GM19452 (cell line): ENCODE data around the gene SERTAD1.

ENCODE experiments used
- ATAC-seq: cut with Tn5 transposase; IDR thresholded peaks from one replicate; pipeline ENCODE4 v1.9.1; 2021; ENCODE audit not compliant: unreplicated experiment

SERTAD1 gene

DNA sequence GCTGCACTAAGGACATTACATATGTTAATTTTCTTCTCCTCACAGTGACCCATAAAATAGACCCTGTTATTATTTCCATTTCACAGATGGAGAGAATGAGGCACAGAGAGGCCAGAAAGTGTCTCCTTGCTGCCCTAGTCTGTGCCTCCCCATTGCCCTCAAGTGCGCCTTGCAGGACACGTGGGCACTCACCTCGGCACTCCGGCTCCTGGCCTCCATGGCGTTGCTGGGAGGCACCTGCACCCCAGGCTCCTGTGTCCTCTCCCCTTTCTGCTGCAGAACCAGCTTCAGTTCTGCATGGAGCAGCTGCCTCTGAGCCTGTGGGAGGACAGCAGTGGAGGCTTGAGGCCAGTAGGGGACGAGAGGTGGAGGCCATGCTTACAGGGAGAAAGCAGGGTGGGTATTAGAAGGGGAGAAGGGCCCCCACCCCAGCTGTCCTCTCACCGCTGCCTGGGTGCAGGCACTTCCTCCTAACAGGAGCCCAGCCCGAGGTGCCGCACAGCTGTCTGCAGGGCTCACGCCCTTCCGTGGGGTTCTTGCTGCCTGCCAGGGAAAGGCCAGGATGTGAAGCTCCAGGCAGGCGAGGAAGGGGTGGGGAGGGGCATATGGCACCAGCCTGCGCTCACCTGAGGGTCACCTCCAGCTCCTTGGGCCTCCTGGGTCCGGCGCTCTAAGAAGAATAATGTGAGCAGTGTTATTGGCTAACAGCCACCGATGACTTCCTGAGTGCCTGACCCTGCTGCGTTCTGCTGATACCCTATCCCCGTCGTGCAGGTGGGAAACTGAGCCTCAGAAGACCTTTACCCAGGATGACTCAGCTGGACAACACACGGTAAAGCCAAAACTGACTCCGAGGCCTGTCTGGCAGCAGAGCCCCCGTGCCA is 17.8 kb downstream of the SERTAD1 start:
- ATAC-seq = no peak

DNA sequence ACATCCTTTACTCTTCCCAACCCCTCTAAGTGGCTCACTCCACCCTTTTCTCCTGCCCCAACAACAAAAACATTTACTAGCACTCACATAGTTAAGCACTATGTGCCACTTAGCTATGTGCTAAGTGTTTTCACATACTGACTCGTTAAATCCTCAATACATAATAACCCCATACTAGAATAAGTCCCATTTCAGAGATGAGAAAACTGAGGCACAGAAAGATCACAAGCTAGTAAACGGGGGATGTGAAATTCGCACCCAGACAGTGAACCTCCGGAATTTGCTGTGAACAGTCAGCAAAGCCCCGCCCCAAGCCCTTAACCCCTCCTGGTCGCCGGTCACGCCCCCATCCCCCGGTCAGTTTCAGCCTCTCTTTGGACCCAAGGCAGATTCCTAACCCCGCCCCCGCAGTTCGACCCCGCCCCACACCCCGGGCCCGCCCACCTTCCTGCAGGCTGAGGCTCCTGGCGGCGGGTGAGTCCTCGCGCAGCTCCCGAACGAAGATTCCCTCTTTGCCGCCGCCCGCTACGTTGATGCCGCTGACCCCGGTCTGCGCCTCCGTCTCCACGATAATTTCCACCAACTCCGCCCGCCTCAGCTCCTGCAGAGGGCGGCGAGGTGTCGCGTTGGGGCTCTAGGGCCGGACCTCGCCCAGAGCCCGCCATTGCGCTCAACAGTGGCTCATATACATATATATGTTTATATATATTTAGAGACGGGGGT is 22.4 kb downstream of the SERTAD1 start:
- no peak for ATAC-seq

DNA sequence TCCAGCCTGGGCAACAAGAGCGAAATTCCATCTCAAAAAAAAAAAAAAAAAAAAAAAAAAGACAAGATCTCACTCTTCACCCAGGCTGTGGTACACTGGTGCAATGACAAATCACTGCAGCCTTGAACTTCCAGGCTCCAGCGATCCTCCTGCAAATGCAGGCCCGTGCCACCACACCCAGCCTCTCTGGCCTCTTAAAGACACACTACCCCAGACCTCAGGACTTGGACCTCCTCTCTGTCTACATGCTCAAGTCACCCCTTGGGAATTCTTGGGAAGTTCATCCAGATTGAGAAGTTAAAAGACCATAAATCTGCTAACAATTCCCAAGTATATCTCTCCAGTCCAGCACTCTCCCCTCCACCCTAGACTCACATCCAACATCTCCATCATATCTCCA is 25.2 kb downstream of the SERTAD1 start:
- no peak for ATAC-seq

DNA sequence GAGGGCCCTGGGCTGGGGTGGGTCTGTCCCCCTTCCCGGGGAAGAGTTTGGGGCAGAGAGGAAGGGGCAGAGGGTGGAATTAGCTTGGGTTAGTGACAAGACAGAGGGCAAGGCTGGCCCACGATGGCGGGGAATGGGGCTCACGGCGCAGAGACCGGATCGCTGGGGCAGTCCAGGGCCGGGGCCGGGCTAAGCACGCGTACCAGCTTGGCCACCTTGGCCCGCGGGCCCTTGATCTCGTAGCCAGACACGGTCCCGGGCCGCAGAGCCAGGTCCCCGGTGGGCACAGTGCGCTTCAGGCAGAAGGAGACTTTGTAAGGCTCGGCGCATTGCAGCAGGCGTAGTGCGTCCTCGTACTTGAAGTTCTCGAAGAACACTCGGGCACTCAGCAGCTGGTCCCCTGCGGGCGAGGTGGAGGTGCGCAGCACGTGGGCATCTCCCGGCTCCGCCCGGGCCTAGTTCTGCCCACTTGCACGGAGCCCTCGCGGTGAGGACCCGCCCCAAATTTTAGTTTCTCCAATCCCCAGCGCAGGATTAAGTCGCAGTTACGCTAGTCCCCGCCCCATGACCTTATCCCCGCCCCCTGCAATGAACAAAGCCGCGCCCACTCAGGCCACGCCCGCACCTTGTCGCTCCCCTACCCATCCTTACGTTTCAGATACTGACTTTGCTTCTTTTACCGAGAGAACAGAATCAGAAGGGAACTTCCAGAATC is 27.2 kb downstream of the SERTAD1 start:
- ATAC-seq = no peak

DNA sequence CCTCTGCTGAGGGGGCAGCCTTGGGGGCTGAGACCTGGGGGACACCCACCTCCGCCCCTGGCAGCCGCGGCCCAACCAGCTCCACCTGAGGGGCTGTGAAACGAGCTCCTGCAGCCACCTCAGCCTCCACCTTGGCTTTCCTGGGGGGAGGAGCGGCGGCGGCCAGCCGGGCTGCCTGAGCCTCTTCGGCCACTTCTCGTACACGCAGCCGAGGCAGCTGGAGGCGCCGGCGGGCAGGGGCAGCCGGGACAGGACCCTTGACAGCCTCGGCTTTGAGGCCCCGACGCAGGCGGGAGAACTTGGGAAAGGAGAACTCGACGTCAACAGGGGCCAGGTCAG is 28.3 kb downstream of the SERTAD1 start:
- ATAC-seq = no peak

DNA sequence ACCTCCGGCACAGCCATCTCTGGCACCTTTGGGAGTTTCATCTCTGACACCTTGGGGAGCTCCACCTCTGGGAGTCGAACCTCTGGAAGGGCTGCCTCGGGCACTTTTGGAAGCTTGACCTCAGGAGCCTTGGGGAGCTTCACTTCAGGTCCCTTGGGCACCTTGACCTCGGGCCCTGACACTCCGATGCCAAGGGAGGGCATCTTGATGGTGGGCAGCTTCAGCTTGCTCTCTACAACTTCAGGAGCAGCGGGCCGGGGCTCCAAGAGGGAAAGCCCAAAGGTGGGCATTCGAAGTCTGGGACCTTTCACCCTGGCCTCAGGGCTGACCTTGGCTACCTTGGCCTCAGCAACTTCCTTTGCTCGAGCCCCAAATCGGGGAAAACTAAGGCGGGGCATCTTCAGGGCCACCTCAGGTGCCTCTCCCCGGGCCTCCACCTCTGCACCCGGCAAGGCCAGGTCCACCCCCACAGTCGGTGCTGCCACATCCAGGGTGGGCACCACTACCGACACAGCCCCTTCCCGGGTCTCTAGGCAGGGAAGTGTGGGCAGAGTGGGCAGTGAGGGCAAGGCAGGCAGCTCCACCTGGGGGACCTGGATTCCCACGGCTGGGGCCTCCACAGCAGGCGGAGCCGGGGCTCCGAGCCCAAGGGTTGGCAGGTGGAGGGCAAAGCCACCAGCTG is 28.8 kb downstream of the SERTAD1 start:
- no peak for ATAC-seq

DNA sequence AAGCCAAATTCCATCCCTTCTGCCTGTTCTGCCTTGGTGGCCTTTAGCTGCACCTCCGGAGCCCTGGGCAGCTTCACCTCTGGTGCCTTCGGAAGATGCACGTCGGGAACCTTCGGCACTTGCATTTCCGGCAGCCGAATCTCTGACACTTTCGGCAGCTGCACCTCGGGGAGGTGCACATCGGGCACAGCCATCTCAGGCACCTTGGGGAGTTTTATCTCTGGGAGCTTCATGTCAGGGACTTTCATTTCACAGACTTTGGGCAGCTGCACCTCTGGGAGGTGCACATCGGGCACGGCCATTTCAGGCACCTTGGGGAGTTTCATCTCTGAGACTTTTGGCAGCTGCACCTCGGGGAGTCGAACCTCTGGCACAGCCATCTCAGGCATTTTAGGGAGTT is 29.8 kb downstream of the SERTAD1 start:
- no peak for ATAC-seq

DNA sequence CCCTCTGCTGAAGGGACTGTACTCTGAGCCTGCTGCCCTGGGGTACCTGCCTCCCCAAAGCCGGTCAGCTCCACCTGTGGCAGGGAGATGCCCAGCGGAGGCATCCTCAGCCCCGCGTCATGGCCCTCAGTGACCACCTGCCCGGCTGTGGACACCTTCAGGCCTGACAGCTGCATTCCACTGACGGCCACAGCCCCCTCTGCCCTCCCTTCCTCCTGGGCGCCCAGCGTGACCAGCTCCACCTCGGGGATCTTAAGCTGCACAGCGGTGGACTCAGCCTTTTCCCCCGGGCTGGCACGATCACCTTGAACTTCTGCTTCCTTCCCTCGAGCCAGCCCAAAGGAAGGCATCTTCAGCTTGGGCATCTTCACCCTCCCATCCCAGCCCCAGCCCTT is 31.0 kb downstream of the SERTAD1 start:
- ATAC-seq = no peak

DNA sequence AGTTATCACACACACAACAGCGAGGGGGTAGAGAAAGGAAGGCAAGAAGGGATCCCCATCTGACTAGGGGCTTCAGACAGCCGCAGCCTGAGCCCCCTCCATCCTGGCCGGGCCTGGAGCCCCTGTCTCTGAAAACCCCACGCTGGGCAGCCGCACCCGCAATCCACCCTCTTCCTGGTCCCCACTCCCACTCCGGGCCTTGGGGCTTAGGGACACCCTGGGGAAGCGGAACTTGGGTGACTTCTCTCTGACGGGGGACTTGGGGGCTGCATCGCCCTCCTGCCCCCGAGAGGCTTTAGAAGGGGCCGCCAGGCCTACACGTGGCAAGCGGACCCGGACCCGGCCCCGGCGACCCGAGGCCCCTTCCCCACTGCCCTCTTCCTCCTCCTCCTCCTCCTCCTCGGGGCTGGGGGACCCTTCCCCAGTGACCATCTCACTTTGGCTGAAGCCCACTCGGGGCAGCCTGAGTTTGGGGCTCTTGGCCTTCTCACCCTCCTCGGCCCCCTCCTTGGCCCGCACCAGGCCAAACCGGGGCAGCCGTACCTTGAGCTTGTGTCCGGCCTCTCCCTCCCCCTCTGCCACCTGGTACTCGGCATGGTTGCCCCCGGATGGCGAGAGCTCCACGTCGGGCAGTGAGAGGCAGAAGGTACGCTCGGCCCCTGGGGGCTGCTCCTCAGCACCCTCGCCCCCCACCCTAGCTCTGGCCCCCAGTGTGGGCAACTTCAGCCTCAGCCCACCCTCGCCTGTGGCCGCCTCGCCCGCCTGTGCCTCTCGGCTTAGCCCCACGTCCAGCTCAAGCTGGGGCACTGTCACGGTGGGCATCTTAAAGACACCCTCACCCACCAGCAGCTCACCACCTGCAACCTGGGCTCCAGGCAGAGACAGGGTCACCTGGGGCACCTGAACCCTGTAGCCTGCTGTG is 31.6 kb downstream of the SERTAD1 start:
- no peak for ATAC-seq

DNA sequence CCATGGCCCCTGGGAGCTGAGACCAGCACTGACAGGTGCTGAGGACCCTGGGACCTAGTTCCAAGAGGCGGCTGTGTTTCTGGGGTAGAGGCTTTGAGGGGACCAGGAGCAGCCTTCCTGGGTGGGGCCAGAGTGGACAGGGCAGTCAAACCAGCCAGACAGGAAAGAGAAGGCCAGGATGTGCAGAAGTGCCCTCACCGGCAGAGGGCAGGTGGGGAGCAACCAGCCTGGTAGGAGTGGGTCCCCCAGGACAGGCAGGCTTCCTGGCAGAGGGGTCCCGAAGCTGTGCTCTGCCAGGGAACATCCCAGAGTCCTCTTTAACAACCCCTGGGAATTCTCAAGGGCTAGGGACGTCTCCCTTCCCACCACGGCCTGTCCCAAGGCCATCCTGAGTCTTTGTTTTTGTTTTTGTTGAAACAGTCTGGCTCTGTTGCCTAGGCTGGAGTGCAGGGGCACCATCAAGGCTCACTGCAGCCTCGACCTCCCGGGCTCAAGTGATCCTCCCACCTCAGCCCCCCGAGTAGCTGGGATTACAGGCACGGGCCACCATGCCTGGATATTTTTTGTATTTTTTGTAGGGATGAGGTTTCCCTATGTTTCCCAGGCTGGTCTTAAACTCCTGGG is 32.8 kb downstream of the SERTAD1 start:
- ATAC-seq = no peak

DNA sequence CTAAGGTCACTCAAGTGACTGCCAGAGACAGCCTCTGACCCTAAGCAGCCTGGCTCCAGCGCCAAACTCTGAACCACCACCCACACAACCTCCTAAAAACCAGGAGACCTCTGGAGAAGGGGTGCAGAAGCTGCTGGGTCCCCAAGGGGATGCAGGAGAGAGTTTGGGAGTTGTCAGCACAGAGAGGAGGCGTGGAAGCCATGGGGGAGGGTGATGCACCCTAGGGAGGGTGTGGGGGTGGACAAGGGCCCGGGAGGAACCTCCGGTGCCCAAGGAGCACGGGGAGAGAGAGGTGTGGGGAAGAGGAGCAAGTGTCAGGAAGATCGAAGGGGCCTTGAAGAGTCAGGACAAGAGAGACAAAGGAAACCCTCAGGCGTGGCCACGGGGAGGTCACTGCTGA is 33.7 kb downstream of the SERTAD1 start:
- ATAC-seq = no peak

DNA sequence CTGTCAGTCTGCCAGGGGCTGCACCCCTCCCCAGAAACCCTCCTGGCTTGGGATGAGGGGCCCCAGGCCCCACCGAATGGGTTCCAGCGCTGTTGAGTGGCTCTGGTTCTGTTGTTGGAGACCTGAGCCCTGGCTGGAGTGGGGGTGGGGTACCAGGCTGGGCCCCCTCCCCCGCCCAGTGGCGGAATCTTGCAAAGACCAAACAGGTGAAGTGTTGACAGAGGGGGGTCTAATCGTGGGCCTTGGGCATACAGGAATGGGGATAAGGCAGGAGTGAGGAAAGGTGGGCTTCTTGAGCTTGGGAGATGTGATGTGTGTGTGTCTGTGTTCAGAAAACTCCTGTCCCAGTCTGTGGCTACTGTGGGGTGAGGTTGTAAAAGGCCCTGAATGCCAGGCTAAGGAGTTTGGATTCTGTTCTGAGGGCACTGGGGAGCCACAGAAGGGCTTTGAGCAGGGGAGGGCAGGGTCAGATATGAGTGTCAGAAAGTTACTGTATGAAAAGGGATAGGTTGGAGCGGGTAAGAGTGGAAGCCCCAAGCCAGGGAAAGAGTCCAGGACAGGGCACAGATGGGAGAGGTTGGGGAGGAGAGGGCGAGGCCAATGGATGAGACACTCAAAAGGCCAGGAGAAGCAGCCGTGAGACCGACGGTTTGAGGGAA is 35.6 kb downstream of the SERTAD1 start, which contains the start of gene HIPK4:
Gene HIPK4 (minus strand): TSS at position 98 of the 659 bp plus-strand sequence. CDS start 279 bp downstream, outside the sequence.
- ATAC-seq = no peak

DNA sequence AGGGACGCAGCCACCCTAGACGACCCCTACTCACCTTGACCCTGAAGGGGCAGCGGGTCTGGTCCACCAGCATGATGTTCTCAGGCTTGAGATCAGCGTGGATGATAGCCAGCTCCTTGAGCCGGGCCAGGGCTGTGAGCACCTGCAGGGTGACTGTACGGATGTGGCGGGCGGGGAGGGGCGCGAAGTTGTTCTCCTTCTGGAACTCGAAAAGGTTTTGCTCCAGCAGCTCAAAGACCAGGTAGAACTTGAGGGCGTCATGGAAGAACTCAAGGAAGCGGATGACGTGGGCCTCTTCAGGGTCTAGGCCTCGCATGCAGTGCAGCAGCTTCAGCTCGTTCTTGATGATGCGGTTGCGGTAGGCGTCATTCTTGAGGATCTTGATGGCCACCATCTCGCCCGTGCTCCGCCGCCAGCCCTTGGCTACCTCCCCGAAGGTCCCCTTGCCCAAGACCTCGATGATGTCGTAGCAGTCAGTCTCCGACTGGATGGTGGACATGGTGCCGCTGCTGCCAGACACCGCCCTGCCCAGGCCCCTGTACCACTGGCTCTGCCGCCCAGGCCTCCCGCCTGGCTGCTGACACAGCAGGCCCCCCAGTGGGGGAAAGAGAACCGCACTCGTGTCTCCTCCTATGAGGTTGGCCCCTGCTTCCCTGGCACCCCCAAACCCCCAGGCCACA is 36.2 kb downstream of the SERTAD1 start:
- no peak for ATAC-seq

DNA sequence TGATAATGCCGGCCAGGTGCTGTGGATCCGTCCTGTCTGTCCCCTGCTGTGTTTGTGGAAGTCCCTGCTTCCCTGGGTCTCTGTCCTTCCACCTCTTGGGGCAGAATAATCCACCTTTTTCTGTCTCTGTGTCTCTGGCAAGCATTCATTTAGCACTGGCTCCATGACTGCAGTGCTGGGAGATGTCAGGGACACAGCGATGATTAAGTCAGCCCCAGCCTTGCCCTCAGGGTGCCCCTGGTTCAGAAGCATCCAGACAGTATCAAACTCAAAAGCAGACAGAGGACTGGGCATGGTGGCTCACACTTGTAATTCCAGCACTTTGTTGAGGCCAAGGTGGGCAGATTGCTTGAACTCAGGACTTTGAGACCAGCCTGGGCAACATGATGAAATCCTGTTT is 37.3 kb downstream of the SERTAD1 start:
- ATAC-seq = no peak

DNA sequence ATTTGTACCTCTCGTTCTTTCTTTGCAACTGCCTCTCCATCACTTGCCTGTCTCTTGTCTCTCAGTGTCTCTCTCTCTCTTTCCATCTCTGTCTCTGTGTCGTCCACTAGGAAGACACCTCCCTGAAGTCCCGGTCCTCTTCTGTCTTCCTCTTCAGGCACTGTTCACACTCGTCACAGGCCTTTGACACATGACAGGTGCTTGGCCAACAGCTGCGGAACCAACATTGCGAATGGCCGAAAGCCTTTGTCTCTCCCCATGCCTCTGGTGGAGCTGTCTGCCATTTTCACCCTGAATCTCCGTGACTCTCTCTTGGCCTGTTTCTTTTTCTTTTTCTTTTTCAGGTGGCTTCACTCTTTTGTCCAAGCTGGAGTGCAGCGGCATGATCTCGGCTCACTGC is 38.6 kb downstream of the SERTAD1 start:
- no peak for ATAC-seq

DNA sequence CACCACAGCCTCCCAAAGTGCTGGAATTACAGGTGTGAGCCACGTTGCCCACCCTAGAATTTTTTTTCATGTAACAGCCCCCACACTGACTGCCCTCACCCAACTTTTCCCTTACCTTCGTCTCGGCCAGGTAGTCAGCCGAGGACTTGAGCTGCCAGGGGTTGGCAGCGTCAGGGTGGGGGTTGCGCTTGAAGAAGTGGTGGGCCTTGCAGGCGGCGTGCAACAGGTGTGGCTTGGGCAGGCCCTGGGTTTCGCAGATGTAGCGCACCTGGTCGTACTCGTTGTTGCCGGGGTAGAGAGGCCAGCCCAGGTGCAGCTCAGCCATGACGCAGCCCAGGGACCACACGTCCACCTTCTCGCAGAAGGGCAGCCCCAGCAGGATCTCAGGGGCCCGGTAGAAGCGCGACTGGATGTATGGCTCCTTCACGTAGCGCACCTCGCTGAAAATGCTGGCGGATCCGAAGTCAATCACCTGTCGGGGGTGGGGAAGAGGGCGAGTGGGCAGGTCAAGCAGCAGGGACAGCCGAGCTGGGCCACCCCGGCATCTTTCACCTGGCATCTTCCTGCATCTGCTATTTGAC is 42.0 kb downstream of the SERTAD1 start:
- no peak for ATAC-seq

DNA sequence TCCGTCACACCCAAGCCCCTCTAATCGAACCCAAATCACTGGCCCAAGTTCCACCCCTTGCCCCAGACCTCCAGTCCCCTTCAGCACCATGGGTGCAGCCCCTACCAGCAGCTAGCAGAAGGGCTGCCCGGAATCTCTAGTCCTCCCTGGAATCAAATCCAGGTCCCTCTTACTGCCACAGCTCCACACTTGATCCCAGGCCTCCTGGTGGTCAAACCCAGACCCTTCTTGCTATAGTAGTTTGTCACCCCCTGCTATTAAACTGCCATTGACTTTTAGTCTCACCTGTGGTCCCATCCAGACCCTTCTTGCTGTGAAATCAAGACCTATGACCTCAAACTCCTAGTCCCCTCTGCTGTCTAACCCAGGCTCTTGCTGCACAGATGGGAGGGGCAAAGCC is 44.5 kb downstream of the SERTAD1 start:
- ATAC-seq = no peak
